ENCODE data around the gene LAMTOR4.
"Not testable (repeated sequence)": the region's sequence is repeated elsewhere in the genome, so short reads cannot be mapped to it uniquely, and the experiment has no call there.

LAMTOR4 gene

DNA sequence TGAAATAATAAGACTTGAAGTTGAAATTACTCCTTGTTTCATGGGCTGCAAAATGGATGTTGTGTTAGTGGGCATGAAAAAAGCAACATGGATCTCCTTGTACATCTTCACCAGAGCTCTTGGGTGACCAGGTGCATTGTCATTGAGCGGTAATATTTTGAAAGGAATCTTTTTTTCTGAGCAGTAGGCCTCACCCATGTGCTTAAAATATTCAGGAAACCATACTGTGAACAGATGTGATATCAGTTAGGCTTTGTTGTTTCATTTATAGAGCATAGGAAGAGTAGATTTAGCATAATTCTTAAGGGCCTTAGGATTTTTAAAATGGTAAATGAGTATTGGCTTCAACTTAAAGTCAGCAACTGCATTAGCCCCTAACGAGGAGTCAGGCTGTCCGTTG is 44.3 kb downstream of the LAMTOR4 start:
- no peak for DNase-seq (ENCODE audit: low read depth)
- TF ChIP-seq, protein P1, sequence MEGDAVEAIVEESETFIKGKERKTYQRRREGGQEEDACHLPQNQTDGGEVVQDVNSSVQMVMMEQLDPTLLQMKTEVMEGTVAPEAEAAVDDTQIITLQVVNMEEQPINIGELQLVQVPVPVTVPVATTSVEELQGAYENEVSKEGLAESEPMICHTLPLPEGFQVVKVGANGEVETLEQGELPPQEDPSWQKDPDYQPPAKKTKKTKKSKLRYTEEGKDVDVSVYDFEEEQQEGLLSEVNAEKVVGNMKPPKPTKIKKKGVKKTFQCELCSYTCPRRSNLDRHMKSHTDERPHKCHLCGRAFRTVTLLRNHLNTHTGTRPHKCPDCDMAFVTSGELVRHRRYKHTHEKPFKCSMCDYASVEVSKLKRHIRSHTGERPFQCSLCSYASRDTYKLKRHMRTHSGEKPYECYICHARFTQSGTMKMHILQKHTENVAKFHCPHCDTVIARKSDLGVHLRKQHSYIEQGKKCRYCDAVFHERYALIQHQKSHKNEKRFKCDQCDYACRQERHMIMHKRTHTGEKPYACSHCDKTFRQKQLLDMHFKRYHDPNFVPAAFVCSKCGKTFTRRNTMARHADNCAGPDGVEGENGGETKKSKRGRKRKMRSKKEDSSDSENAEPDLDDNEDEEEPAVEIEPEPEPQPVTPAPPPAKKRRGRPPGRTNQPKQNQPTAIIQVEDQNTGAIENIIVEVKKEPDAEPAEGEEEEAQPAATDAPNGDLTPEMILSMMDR (IDR thresholded peaks at IDR 0.05; ENCODE audit: control insufficient read depth, insufficient read depth, low read depth, low read length, missing control alignments) = no peak
- no peak overlapping the region for H3K4me3 ChIP-seq (ENCODE audit: control insufficient read depth, low read depth, low read length)

DNA sequence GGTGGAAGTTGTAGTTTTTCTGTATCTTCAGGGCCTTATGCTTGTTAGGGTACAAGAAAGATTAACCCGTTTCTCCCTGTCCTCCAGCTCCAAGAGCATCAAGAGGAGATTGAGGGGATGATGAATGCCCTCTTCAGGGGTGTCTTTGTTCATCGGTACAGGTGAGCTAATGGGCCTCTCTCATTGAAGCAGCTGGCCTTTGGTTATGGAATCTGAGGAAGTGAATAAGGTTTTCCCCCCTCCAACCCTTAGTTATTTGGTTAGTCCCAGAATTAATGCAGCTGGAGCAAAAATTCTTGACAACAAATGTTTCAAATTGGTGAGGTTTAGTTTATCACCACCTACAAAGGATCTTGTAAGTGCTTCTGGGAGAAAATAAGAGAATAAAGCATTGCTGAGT is 46.5 kb downstream of the LAMTOR4 start:
- TF ChIP-seq, protein P1 (IDR thresholded peaks at IDR 0.05; ENCODE audit: control insufficient read depth, insufficient read depth, low read depth, low read length, missing control alignments) = no peak
- no peak for DNase-seq (ENCODE audit: low read depth)
- no peak overlapping the region for H3K4me3 ChIP-seq (ENCODE audit: control insufficient read depth, low read depth, low read length)

DNA sequence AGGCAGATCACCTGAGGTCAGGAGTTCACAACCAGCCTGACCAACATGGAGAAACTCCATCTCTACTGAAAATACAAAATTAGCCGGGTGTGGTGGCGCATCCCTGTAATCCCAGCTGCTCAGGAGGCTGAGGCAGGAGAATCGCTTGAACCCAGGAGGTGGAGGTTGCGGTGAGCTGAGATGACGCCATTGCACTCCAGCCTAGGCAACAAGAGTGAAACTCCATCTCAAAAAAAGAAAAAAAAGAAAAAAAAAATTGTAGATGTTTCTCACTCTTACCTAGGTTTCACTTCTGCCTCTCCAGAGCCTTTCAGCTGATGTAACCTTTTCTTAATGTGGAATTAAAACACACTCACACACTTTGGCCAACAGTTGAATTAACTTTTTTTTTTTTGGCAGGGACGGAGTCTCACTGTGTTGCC is 47.2 kb downstream of the LAMTOR4 start:
- H3K4me3 ChIP-seq (ENCODE audit: control insufficient read depth, low read depth, low read length); DNase-seq (ENCODE audit: low read depth): not testable (repeated sequence)

DNA sequence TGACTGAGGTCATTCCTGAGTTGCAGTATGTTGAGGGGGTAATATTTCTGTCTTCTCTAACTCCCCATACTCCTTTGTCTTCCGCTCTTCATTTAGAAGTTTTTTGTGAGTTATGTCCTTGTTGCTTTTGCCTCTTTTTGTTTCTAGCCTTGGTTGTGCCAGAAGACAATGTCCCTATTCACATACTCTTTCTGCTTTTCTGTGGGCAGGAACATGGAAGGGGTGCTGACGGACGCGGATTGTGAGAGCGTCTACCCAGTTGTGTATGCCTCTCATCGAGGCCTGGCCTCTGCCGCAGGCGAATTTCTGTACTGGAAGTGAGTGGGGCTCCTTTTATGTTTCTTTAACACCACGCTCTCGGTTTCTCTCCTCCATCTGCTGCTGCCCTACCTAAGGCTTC is 49.5 kb downstream of the LAMTOR4 start:
- TF ChIP-seq, protein P1 (IDR thresholded peaks at IDR 0.05; ENCODE audit: control insufficient read depth, insufficient read depth, low read depth, low read length, missing control alignments) = no peak
- no peak for DNase-seq (ENCODE audit: low read depth)
- no peak overlapping the region for H3K4me3 ChIP-seq (ENCODE audit: control insufficient read depth, low read depth, low read length)

DNA sequence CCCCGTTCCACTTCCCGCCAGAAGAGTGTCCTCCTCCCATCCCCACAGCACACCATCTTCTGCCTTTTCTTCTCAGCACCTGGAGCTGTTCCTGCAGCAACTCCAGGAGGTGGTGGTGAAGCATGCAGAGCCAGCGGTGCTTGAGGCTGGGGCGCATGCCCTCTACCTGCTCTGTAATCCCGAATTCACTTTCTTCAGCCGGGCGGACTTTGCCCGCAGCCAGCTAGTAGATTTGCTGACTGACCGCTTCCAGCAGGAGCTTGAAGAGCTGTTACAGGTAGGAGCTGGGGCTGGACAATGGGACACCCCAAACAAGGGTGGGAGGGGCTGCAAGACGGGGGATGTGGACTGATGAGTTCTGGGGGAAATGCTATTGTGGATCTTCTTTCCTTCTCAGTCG is 52.0 kb downstream of the LAMTOR4 start:
- no peak overlapping the region for H3K4me3 ChIP-seq (ENCODE audit: control insufficient read depth, low read depth, low read length)
- TF ChIP-seq, protein P1 (IDR thresholded peaks at IDR 0.05; ENCODE audit: control insufficient read depth, insufficient read depth, low read depth, low read length, missing control alignments) = no peak
- no peak for DNase-seq (ENCODE audit: low read depth)
